ENCODE data around the gene FZD8.

Gene FZD8

DNA sequence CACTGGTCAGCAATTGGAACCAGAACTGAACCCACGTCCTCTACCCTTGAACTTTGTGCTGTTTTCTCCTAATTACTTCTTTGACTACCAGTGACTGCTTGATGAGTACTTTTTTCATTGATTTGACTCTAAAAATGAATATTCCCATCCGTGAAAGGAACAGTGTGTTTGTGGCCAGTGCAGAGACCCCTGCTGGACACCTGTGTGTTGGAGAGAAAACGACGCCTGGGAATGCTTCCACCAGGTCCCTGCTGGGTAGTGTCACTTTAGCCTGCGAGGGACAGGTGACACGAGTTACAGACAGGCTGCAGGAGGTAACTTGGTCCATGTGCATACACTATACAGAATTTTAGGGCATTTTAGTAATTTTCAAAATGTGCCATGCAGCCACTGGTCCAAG is 43.7 kb downstream of the FZD8 start:
- DNase-seq = no peak

DNA sequence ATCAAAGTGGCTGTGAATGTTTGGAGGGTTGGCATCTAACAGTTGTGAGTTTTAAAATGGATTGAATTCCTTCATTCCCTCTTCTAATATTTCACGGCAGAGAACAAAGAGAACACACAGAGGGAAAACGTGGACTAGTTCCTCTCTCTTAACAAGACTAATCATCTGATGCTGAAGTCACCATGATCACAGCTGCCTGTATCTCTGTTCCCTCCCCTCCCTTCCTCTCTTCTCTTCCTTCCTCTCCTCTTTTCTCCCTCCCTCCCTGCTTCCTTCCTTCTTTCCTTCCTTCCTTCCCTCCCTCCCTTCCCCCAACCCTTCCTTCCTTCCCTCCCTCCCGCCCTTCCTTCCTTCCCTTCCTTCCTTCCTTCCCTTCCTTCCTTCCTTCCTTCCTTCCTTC is 47.0 kb downstream of the FZD8 start:
- DNase-seq = no peak

DNA sequence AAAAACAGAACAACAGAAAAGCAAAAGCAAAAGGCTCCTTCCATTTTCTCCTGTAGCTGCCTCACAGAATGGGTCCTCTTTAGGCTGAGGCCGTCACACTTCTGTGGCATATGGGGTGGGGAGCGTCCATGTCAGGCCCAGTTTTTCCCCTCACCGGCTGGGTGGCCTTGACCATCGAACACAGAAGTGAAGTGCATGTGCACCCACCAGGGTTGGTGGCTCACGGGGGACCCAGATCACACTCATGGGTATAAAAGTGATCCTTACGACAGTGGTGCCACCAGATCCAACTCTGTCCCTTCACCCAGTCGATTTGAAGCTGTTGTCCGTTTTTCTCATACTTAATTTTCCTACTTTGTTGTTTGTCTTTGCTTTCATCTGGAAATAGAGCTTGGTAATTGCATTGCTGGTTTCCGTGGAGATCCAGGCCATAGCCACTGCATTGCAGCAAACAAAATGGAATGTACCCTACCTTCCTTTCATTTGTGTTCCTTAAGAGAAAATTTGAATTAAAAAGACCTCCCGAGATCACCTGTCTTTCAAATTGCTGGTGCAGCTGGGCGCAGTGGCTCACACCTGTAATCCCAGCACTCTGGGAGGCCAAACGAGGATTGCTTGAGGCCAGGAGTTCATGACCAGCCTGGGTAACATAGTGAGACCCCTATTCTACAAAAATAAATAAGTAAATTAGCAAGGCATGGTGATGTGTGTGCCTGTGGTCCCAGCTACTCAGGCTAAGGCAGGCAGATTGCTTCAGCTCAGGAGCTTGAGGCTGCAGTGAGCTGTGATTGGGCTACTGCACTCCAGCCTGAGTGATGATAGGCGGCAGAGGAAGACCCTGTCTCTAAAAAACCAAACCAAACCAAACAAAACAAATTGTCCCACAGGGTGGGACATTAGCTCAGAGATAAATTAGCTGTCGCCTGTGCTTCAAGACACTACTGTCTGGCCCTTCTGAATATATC is 47.7 kb downstream of the FZD8 start:
- DNase-seq = no peak

DNA sequence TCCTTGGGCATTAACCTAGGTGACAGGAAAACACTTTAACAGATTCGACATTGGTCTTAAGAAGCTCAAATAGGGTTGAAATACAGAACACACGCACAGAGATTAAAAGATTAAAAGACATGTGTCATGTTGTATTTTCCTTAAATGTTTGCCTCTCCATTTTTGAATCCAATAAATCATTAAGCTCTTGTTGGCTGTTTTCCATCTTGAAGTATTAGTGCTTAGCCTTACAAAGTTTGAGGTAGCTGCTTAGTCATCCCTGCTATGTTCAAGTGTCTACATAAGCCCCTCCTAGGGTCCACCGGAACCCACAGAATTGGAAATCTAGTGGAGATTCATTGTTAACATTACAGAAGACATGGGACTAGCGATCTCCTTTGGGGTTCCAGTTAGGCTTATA is 49.7 kb downstream of the FZD8 start:
- DNase-seq = no peak

DNA sequence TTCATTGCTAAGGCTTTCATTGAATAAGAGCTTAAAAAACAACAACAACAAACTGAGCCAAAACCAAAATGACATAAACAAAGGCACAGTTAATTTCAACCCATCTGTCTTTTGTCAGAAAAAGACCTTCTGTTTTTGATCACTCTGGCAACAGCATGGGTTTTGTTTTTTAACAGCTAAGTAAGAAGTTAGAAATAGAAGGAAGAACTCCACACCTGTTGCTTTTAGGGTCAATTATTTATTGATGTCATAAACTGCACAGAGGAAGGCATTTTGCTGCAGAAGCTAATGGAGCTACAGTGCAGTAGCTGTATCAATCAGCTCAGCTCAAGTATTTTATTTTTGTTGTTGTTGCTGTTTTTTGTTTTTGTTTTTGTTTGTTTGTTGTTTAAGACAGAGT is 53.3 kb downstream of the FZD8 start:
- no peak for DNase-seq
